GM13977 (cell line): ENCODE measurements around the gene CDKN2B-AS1.

Source experiments
- DNase-seq: peaks from one replicate; pipeline ENCODE4 v3.0.0; 2012; ENCODE audit warnings: low spot score
- in situ Hi-C: fragments of 300-500 bp; cut with MboI; formaldehyde crosslinking; loops from one replicate; pipeline ENCODE4 v1.12.0; 2022; ENCODE audit warnings: low sequenced_read_pairs, low pct_unique_long_range_greater_than_20kb, mixed read lengths, inconsistent platforms; ENCODE audit not compliant: unreplicated experiment
- TF ChIP-seq, protein P1 (sequence below): IDR thresholded peaks from 2 replicates; pipeline ENCODE4 v1.5.1; 2012; ENCODE audit warnings: mild to moderate bottlenecking, control low read depth; ENCODE audit not compliant: insufficient read depth; ENCODE audit errors: extremely low read depth, missing control alignments

Gene CDKN2B-AS1

GRCh38 chr9:21976334-21976875 is 18.2 kb upstream of the CDKN2B-AS1 start:
- no peak for DNase-seq
- in situ Hi-C loops: no loop called here
- TF ChIP-seq, protein P1, sequence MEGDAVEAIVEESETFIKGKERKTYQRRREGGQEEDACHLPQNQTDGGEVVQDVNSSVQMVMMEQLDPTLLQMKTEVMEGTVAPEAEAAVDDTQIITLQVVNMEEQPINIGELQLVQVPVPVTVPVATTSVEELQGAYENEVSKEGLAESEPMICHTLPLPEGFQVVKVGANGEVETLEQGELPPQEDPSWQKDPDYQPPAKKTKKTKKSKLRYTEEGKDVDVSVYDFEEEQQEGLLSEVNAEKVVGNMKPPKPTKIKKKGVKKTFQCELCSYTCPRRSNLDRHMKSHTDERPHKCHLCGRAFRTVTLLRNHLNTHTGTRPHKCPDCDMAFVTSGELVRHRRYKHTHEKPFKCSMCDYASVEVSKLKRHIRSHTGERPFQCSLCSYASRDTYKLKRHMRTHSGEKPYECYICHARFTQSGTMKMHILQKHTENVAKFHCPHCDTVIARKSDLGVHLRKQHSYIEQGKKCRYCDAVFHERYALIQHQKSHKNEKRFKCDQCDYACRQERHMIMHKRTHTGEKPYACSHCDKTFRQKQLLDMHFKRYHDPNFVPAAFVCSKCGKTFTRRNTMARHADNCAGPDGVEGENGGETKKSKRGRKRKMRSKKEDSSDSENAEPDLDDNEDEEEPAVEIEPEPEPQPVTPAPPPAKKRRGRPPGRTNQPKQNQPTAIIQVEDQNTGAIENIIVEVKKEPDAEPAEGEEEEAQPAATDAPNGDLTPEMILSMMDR: no peak

DNA sequence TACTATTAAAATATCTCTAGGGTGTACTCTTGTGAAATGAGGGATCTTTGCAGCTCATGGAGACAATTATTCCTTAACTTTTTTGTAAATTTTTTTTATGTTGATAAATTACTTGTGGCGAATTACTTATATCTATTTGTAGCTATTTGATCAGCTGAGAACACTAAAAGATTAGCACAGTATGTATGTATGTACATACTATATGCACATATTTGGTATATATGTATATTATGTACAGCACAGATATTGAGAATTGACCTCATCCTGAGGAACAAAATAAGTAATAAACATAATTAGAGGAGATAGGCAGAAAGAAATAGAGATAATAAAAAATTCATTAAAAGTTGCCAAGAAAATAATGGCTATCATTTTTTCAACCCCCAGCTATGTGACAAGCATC is 12.2 kb upstream of the CDKN2B-AS1 start:
- no peak for DNase-seq
- in situ Hi-C loops: no loop called here
- TF ChIP-seq, protein P1: no peak

GRCh38 chr9:21982861-21983560 is 11.6 kb upstream of the CDKN2B-AS1 start:
- in situ Hi-C loops: no loop called here
- TF ChIP-seq, protein P1: no peak
- DNase-seq: no peak

DNA sequence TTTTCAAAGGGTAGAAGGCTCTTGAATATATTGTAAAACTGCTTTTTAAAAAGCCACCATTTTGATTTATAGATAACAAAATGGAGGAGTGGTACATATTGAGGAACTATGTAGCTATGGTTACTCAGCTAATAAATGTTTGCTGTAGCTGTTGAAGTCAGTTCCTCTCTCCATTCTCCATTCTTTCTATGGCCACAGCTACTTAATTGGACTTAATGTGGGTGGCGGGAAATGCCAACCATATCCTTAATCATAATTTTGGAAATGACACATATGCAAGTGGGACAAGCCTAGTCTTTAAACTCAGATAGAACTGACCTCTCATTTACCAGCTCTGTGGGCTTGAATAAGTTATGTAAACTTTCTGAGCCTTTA is 11.0 kb upstream of the CDKN2B-AS1 start:
- no peak for DNase-seq
- in situ Hi-C loops: no loop called here
- TF ChIP-seq, protein P1: no peak

DNA sequence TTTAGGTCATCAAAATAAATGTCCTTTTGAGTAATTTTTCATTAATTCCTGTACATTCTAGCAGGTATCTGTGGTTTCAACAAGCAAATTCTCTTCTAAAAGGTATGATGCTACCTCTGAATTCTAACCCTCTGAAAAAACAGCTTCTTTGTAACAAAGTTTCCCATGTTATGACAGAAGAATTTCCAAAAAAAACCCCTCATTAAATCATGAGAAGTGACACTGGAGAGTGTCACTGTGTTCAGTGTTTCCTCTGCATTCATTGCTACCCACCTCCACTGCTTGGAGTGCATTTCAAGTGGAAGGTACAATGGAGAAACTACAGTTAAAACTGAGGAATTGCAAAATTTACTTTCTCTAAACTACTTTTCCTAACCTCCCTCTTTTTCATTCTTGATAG is 10.5 kb upstream of the CDKN2B-AS1 start:
- DNase-seq: no peak
- TF ChIP-seq, protein P1: no peak
- in situ Hi-C loops: no loop called here

GRCh38 chr9:21985964-21986667 is 8.5 kb upstream of the CDKN2B-AS1 start:
- TF ChIP-seq, protein P1: no peak
- DNase-seq: no peak
- in situ Hi-C loops: no loop called here
